Testis (tissue), 2 donors: ENCODE results near the gene WNT9B.

Source experiments
- CTCF ChIP-seq, 3 experiments: fragments of 450-650 bp in 2 of 3; fragments of 200-600 bp in 1 of 3; sonication (generic) in 1 of 3; IDR thresholded peaks; one replicate each; pipeline ENCODE4 v1.5.1; 2016 to 2019; ENCODE audit warnings: antibody characterized with exemption in 3 of 3, mild to moderate bottlenecking in 2 of 3, moderate library complexity in 1 of 3
- POLR2A ChIP-seq: fragments of 450-650 bp; IDR thresholded peaks from one replicate; pipeline ENCODE4 v1.6.1; 2017; ENCODE audit warnings: antibody characterized with exemption, mild to moderate bottlenecking, moderate library complexity

GRCh38 chr17:46895171-46895570 is 43.8 kb downstream of the WNT9B start:
- no peak for TF ChIP-seq CTCF (IDR thresholded peaks at IDR 0.05)
- TF ChIP-seq POLR2A: no peak
